Naive thymus-derived CD8-positive, alpha-beta T cell (primary cell): ENCODE results near the gene LRMDA. TPM values are rescaled to one million over a fixed set of nuclear protein-coding genes. Genes with fewer than 3 reads are reported as not detected.
A peak's percentile ranks its signal among the peaks of the same experiment; 100 is the strongest.
"Not testable (repeated sequence)": the region's sequence is repeated elsewhere in the genome, so short reads cannot be mapped to it uniquely, and the experiment has no call there.

Experiments used
- ATAC-seq, 2 donors: fragments of 150-1000 bp; cut with Tn5 transposase in 1 of 2; sonication (Bioruptor Pico), chemical (Tn5 transposase) in 1 of 2; 1 replicate in 1 of 2; 2 replicates in 1 of 2; pipeline ENCODE4 v1.10.0; 2021; ENCODE audit warnings: mild to moderate bottlenecking in 2 of 2, moderate library complexity in 2 of 2
- POLR2A ChIA-PET: fragments of 350-600 bp; sonication (Branson Sonifier 250); formaldehyde crosslinking; loops from one replicate; lab custom pipeline; 2021; ENCODE audit warnings: antibody characterized with exemption; lab: Charles Lee
- DNase-seq, 10 donors: peaks; one replicate each; pipeline versions ENCODE4 v3.0.0 to v3.0.0-alpha.2; 2020 to 2022
- H3K27ac Mint-ChIP-seq, 10 donors: one replicate each; pipeline ENCODE4 v1.8.0; 2020 to 2022; ENCODE audit warnings: mild to moderate bottlenecking in 10 of 10, mixed read lengths in 10 of 10, moderate library complexity in 4 of 10, inconsistent platforms in 1 of 10
- H3K27me3 Mint-ChIP-seq, 5 donors: one replicate each; pipeline ENCODE4 v1.8.0; 2021 to 2022; ENCODE audit warnings: mixed read lengths in 5 of 5
- H3K36me3 Mint-ChIP-seq, 3 donors: one replicate each; pipeline ENCODE4 v1.8.0; 2020 to 2022; ENCODE audit warnings: mixed read lengths in 3 of 3, mild to moderate bottlenecking in 2 of 3, inconsistent platforms in 1 of 3
- H3K4me1 Mint-ChIP-seq, 4 donors: one replicate each; pipeline ENCODE4 v1.8.0; 2021 to 2022; ENCODE audit warnings: mixed read lengths in 4 of 4
- H3K4me3 Mint-ChIP-seq, 10 donors: one replicate each; pipeline ENCODE4 v1.8.0; 2020 to 2022; ENCODE audit warnings: mild to moderate bottlenecking in 10 of 10, mixed read lengths in 10 of 10, moderate library complexity in 6 of 10, inconsistent platforms in 1 of 10
- H3K9me3 Mint-ChIP-seq, 9 donors: one replicate each; pipeline ENCODE4 v1.8.0; 2020 to 2022; ENCODE audit warnings: mixed read lengths in 9 of 9, mild to moderate bottlenecking in 3 of 9, inconsistent platforms in 1 of 9, moderate library complexity in 1 of 9
- polyA plus RNA-seq, 3 donors: library from polyadenylated mRNA; unstranded; fragments of 300-500 nt; fragmentation: Illumina TruSeq; gene quantifications; one replicate each; pipeline ENCODE4 v1.2.3, GENCODE V29; 2021
- total RNA-seq, 8 experiments: library from RNA in 2 of 8; stranded (reverse) in 2 of 8; gene quantifications; one replicate each; pipeline ENCODE4 v1.2.3 and lab custom pipeline; 2021 to 2026

Gene LRMDA
- total and polyA plus RNA-seq, 5 experiments from 2014 or later: not detected

GRCh38 chr10:75616076-75616475 lies 184.7 kb downstream of the LRMDA start:
- POLR2A ChIA-PET: no interaction called here
- Mint-ChIP-seq H3K36me3 (no peaks in the 10 kb centered on the region), H3K4me3 (no peak overlapping the region), H3K4me1 (peaks cover 0 to 5% (median under 1%) of the 10 kb centered on the region in 4 donors), H3K9me3 (no peaks in the 10 kb centered on the region), H3K27ac (no peak overlapping the region), H3K27me3 (peaks cover 4 to 21% (median 14%) of the 10 kb centered on the region in 5 donors)
- DNase-seq: no peak
- no peak for ATAC-seq

DNA sequence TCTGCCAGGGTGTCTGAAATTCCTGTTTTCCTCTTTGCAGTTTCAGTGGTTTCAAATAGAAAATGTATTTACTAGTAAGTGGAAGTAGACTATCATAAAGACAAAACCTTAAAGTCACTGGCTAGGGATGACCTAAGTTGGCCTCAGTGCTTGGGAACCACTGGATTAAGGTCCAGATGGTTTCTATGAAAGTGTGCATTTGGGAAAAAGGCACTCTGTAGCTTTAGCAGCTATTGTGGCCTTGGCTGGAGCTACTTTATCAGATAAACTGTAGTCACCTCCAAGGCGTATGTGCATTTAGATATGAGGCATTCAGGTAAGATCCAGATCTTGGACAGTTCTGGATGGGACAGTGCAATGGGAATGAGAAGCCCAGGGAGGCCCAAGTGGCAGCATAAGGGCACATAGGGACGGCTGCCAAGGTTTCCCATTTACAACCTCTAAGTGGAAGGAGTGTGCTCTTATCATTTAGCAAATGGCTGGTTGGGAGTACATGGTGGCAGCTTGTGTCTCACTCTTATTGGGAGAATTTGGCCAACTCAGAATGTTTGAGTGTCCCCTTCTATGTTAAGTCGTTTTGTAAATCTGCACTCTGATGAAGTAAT lies 185.6 kb downstream of the LRMDA start:
- H3K36me3 Mint-ChIP-seq: no peaks in the 10 kb centered on the region
- DNase-seq (no peak), ATAC-seq (no peak)
- H3K4me3 Mint-ChIP-seq: no peak overlapping the region
- peaks cover 0 to 5% (median under 1%) of the 10 kb centered on the region in 4 donors for H3K4me1 Mint-ChIP-seq
- POLR2A ChIA-PET: no interaction called here
- no peak overlapping the region for H3K27ac Mint-ChIP-seq
- H3K9me3 Mint-ChIP-seq: no peaks in the 10 kb centered on the region
- H3K27me3 Mint-ChIP-seq: peaks cover 5 to 30% (median 14%) of the 10 kb centered on the region in 5 donors

DNA sequence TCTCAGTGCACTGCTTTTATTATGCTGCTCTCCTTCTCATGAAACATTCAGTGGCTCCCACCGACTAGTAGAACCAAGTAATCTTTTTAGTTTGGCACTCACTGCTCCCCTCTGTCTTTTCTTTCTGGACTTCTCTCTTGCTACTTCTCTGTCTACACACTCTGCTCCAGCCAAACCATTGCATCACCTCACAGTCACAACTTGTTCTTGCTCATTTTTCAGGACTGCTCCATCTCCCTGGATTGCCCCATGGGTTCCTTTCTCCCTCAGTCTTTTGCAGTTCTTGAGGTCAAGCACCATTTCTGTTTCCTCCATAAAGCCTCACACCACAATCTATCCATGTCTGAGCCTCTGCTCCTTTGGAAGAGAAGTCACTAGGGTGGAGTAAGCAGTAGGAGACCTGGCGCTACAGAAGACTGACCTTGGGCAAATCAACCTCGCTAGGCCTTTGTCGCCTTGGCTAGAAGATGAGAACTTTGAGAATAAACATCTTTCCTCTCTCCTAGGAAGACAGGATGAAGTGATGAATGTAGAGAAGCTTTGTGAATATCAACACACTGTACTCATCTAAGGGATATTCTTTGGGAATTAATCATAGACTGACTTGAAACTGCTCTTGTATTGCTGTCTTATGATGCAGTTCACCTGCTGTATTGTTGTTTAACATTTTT lies 186.2 kb downstream of the LRMDA start:
- Mint-ChIP-seq H3K4me1 (peaks cover 0 to 5% (median under 1%) of the 10 kb centered on the region in 4 donors), H3K9me3 (no peaks in the 10 kb centered on the region), H3K27me3 (peaks cover 5 to 31% (median 14%) of the 10 kb centered on the region in 5 donors), H3K4me3 (no peak overlapping the region), H3K27ac (no peak overlapping the region), H3K36me3 (no peaks in the 10 kb centered on the region)
- POLR2A ChIA-PET: no interaction called here
- DNase-seq: no peak
- no peak for ATAC-seq

DNA sequence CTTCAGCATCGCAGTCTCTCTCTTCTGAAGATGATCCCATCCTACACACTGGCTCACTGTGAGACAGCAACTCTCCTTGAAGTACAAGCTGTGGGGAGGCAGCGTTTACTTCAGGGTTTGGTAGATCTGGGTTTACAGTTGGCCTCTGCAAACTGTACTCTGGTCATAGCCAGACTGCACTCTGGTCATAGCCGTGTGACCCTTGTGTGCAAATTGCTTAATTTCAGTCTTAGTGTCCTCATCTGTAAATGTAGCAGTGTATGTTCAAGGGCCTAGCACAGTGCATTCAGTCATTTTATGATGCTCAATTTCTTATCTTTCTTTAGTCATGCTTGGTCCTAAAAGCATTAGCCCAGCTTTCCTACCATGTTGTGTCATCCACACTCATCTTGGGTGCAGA lies 188.2 kb downstream of the LRMDA start:
- POLR2A ChIA-PET: no interaction called here
- no peaks in the 10 kb centered on the region for H3K36me3 Mint-ChIP-seq
- ATAC-seq (no peak), DNase-seq (no peak)
- H3K9me3 Mint-ChIP-seq: no peaks in the 10 kb centered on the region
- peaks cover 0 to 2% (median 0%) of the 10 kb centered on the region in 4 donors for H3K4me1 Mint-ChIP-seq
- peaks cover 1 to 22% (median 14%) of the 10 kb centered on the region in 5 donors for H3K27me3 Mint-ChIP-seq
- H3K4me3 Mint-ChIP-seq: no peak overlapping the region
- no peak overlapping the region for H3K27ac Mint-ChIP-seq

- POLR2A ChIA-PET: no interaction called here
- DNase-seq (no peak), ATAC-seq (no peak)
- peaks cover 0 to 2% (median 0%) of the 10 kb centered on the region in 4 donors for H3K4me1 Mint-ChIP-seq
- no peak overlapping the region for H3K4me3 Mint-ChIP-seq
- H3K27me3 Mint-ChIP-seq: peaks cover 1 to 20% (median 14%) of the 10 kb centered on the region in 5 donors
- H3K9me3 Mint-ChIP-seq: no peaks in the 10 kb centered on the region
- H3K27ac Mint-ChIP-seq: no peak overlapping the region
- no peaks in the 10 kb centered on the region for H3K36me3 Mint-ChIP-seq
These were observed 188.9 kb downstream of the LRMDA start for GRCh38 chr10:75620356-75620755.

GRCh38 chr10:75621003-75621402 lies 189.6 kb downstream of the LRMDA start:
- ATAC-seq, H3K36me3 Mint-ChIP-seq, POLR2A ChIA-PET, DNase-seq, H3K9me3 Mint-ChIP-seq, H3K4me3 Mint-ChIP-seq, H3K4me1 Mint-ChIP-seq, H3K27ac Mint-ChIP-seq: not testable (repeated sequence)
- H3K27me3 Mint-ChIP-seq: peaks cover 0 to 18% (median 14%) of the 10 kb centered on the region in 5 donors

DNA sequence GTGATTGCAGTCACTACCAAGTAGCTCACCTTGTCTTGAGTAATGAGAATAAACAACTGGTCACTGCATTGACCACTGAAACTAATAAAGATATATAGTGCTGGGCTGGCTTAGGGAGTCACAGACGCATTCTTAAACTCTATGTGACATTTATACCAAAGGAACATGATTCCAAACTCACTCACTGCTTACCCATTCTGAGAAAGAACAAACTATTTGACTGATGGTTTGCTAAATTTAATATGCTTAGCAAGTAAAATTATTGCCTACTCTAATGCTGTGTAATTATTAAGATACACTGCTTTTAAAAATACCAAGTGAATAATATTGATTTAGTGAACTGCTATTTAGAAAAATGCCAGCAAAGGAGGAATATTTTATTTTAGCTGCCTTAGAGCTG lies 191.1 kb downstream of the LRMDA start:
- Mint-ChIP-seq H3K4me3 (no peak overlapping the region), H3K36me3 (no peaks in the 10 kb centered on the region), H3K27ac (no peak overlapping the region), H3K9me3 (no peaks in the 10 kb centered on the region), H3K27me3 (peaks cover 0 to 17% (median 14%) of the 10 kb centered on the region in 5 donors), H3K4me1 (peaks cover 0 to 2% (median 0%) of the 10 kb centered on the region in 4 donors)
- no peak for ATAC-seq
- no peak for DNase-seq
- POLR2A ChIA-PET: no interaction called here

DNA sequence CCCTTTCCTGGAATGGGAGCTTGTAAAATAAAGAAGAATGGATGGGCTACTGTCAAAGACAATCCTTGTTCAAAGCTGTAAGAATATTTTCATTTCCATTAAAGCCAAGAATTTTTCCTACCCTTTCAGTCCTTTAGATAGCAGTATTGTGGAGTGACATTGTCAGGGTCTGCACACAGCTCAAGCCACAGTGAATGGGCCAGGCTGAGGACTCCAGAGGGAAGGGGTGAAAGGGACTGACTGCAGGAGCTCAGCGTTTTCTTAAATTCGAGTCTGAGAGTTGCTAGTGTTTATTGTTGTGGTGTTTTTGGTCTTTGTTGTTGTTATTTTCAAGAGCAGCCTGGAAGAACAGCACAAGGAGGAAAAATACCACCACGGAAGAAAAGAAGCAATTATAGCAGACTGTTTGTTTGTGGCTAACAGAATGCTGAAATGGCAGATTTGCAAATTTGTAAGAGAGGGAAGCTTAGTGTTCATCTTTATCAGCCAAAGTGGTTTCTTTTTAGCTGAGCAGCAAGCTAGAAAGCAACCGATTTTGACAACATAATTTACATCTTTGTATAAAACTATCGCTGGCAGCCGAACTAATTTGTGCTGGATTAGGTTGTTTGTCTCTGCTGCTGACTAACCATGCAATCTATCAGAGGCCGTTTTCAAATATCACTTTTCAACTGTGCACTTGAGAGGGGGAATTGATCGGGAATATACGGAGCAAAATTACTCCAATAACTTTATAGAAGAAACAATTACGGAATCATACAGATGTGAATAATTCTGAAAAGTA lies 192.1 kb downstream of the LRMDA start:
- Mint-ChIP-seq H3K36me3 (no peaks in the 10 kb centered on the region), H3K9me3 (no peaks in the 10 kb centered on the region), H3K4me3 (no peak overlapping the region), H3K4me1 (peaks cover 0 to 2% (median 0%) of the 10 kb centered on the region in 4 donors), H3K27me3 (peaks cover 0 to 17% (median 14%) of the 10 kb centered on the region in 5 donors), H3K27ac (no peak overlapping the region)
- DNase-seq (no peak), ATAC-seq (no peak)
- POLR2A ChIA-PET: no interaction called here

- no peak for ATAC-seq
- peaks cover 0 to 21% (median 14%) of the 10 kb centered on the region in 5 donors for H3K27me3 Mint-ChIP-seq
- no peak for DNase-seq
- no peaks in the 10 kb centered on the region for H3K36me3 Mint-ChIP-seq
- POLR2A ChIA-PET: no interaction called here
- H3K27ac Mint-ChIP-seq: no peak overlapping the region
- H3K9me3 Mint-ChIP-seq: no peaks in the 10 kb centered on the region
- H3K4me3 Mint-ChIP-seq: no peak overlapping the region
- peaks cover 0 to under 1% (median 0%) of the 10 kb centered on the region in 4 donors for H3K4me1 Mint-ChIP-seq
These were observed 193.2 kb downstream of the LRMDA start for GRCh38 chr10:75624638-75625037.

- DNase-seq (no peak), ATAC-seq (no peak)
- Mint-ChIP-seq H3K27me3 (peaks cover 0 to 19% (median 8%) of the 10 kb centered on the region in 5 donors), H3K4me3 (no peak overlapping the region), H3K27ac (no peak overlapping the region), H3K9me3 (no peaks in the 10 kb centered on the region), H3K4me1 (no peaks in the 10 kb centered on the region), H3K36me3 (no peaks in the 10 kb centered on the region)
- POLR2A ChIA-PET: no interaction called here
These were observed 199.3 kb downstream of the LRMDA start for GRCh38 chr10:75630746-75631145.

DNA sequence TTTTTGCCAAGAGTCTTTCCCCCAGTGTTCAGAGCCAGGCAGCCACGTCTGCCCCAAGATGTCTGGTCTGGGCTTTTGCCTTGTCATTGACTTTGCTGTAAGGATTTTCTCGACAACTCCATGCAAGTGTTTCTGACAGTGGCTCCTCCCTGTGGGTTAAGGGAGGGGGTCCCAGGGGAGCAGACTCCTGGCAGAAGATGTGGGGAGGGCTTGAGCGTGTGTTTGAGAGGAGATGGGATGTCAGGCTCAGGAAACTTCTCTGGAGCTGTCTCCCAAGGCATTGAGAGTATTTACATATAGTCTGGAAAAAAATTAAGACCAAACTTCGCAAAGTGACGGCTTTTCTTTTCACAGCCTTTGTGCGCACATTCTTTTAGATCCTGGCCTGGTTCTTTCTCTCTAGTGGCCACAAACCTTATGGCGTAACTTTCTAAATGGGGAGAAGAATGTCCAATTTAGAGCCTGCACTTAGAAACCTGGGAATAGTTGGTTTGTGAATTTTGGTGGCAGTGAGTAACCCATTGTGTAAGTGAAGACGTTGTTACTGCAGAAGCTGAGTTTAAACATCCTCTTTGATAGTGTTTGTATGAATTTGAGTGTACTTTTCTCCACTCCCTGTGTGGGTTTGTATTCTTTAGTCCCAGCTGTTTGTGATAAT lies 201.5 kb downstream of the LRMDA start:
- POLR2A ChIA-PET: no interaction called here
- no peaks in the 10 kb centered on the region for H3K36me3 Mint-ChIP-seq
- H3K4me1 Mint-ChIP-seq: no peaks in the 10 kb centered on the region
- DNase-seq: no peak
- H3K9me3 Mint-ChIP-seq: no peaks in the 10 kb centered on the region
- ATAC-seq: no peak
- H3K4me3 Mint-ChIP-seq: no peak overlapping the region
- H3K27me3 Mint-ChIP-seq: peaks cover 0 to 23% (median 6%) of the 10 kb centered on the region in 5 donors
- H3K27ac Mint-ChIP-seq: peak overlapping the region in 1 of 10 donors; percentile 60

DNA sequence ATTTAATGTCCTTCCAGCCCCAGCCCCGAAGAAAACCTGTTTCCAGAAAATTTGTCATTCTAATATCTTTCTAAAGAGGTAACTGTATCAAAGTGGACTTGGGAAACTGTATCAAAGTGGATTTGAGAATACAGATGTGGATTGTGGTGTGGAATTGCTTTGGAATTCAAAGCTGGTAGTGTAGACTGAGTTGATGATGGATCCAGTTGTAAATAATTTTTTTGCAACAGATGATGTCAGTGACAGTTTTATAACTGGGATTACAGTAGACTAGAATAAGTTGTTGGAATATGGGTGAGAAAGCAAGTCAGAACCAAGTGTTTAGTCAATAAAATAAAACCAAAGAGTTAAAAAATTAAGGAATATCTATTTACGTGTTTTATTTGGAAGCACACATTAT lies 202.1 kb downstream of the LRMDA start:
- no peak overlapping the region for H3K4me3 Mint-ChIP-seq
- no peaks in the 10 kb centered on the region for H3K4me1 Mint-ChIP-seq
- ATAC-seq: no peak
- no peaks in the 10 kb centered on the region for H3K9me3 Mint-ChIP-seq
- peaks cover 0 to 25% (median 6%) of the 10 kb centered on the region in 5 donors for H3K27me3 Mint-ChIP-seq
- H3K27ac Mint-ChIP-seq: no peak overlapping the region
- POLR2A ChIA-PET: no interaction called here
- no peaks in the 10 kb centered on the region for H3K36me3 Mint-ChIP-seq
- DNase-seq: no peak
